Measurements from ENCODE around the gene FAM184A. TPM values are rescaled to one million over a fixed set of nuclear protein-coding genes. Genes with fewer than 3 reads are reported as not detected.

Gene FAM184A
- polyA plus RNA-seq, 1 donor (not counting 4 experiments of a cell fraction or from before 2014, with no cell fraction given) = 0.20 TPM

GRCh38 chr6:119040229-119040628 lies 38.2 kb downstream of the FAM184A start:
- dilution Hi-C loops (cut with MboI; ENCODE audit: extremely low pct_ligation_motif_present, low sequenced_read_pairs) = no loop called here

GRCh38 chr6:119037941-119038623 lies 40.4 kb downstream of the FAM184A start:
- TF ChIP-seq CTCF (optimal IDR thresholded peaks at IDR 0.05 in 1 of 3, IDR thresholded peaks at IDR 0.05 in 1 of 3, conservative IDR thresholded peaks at IDR 0.05 in 1 of 3; ENCODE audit: extremely low read depth in 1 of 3, insufficient read depth in 2 of 3, low read length in 3 of 3) (no peak), EZH2 (IDR thresholded peaks at IDR 0.05; ENCODE audit: low read length) (no peak)
- FAIRE-seq (no peak), DNase-seq (ENCODE audit: low read depth, low spot score) (no peak)

More at GRCh38 chr6:119040229-119040628, 38.2 kb downstream of the FAM184A start:
- Histone ChIP-seq H3K9me1 (ENCODE audit: control insufficient read depth, extremely low read depth, insufficient read depth, low read length) (no peaks in the 10 kb centered on the region), H3K4me3 (ENCODE audit: control insufficient read depth in 2 of 3, extremely low read depth in 1 of 3, insufficient read depth in 2 of 3, low read depth in 1 of 3, low read length in 3 of 3) (no peak overlapping the region), H3K9me3 (ENCODE audit: control insufficient read depth, low read depth, low read length) (no peaks in the 10 kb centered on the region), H4K20me1 (ENCODE audit: control insufficient read depth, extremely low read depth, insufficient read depth, low read length) (no peaks in the 10 kb centered on the region), H2AFZ (ENCODE audit: control insufficient read depth, low read length) (no peak overlapping the region), H3K27me3 (ENCODE audit: control insufficient read depth, extremely low read depth, insufficient read depth, low read length) (no peaks in the 10 kb centered on the region), H3K36me3 (ENCODE audit: control insufficient read depth in 2 of 2, extremely low read depth in 1 of 2, insufficient read depth in 2 of 2, low read length in 2 of 2) (no peaks in the 10 kb centered on the region), H3K4me1 (ENCODE audit: control insufficient read depth, extremely low read depth, insufficient read depth, low read length) (no peaks in the 10 kb centered on the region), H3K79me2 (ENCODE audit: control insufficient read depth, insufficient read depth, low read length) (no peaks in the 10 kb centered on the region), H3K4me2 (ENCODE audit: control insufficient read depth, extremely low read depth, insufficient read depth, low read depth, low read length) (no peak overlapping the region), H3K9ac (ENCODE audit: control insufficient read depth, extremely low read depth, insufficient read depth, low read length) (no peak overlapping the region), H3K27ac (ENCODE audit: control insufficient read depth, insufficient read depth, low read length) (no peak overlapping the region)
- FAIRE-seq (no peak), DNase-seq (ENCODE audit: low read depth, low spot score) (no peak)
- TF ChIP-seq EZH2 (IDR thresholded peaks at IDR 0.05; ENCODE audit: low read length) (no peak), CTCF (optimal IDR thresholded peaks at IDR 0.05 in 1 of 3, IDR thresholded peaks at IDR 0.05 in 1 of 3, conservative IDR thresholded peaks at IDR 0.05 in 1 of 3; ENCODE audit: extremely low read depth in 1 of 3, insufficient read depth in 2 of 3, low read length in 3 of 3) (no peak)

More at GRCh38 chr6:119037941-119038623, 40.4 kb downstream of the FAM184A start:
- no peaks in the 10 kb centered on the region for H4K20me1 ChIP-seq (ENCODE audit: control insufficient read depth, extremely low read depth, insufficient read depth, low read length)
- no peaks in the 10 kb centered on the region for H3K9me3 ChIP-seq (ENCODE audit: control insufficient read depth, low read depth, low read length)
- H3K4me2 ChIP-seq (ENCODE audit: control insufficient read depth, extremely low read depth, insufficient read depth, low read depth, low read length) = no peak overlapping the region
- no peaks in the 10 kb centered on the region for H3K27me3 ChIP-seq (ENCODE audit: control insufficient read depth, extremely low read depth, insufficient read depth, low read length)
- H3K9ac ChIP-seq (ENCODE audit: control insufficient read depth, extremely low read depth, insufficient read depth, low read length) = no peak overlapping the region
- dilution Hi-C loops (cut with MboI; ENCODE audit: extremely low pct_ligation_motif_present, low sequenced_read_pairs) = no loop called here
- H3K4me3 ChIP-seq (ENCODE audit: control insufficient read depth in 2 of 3, extremely low read depth in 1 of 3, insufficient read depth in 2 of 3, low read depth in 1 of 3, low read length in 3 of 3) = no peak overlapping the region
- no peaks in the 10 kb centered on the region for H3K9me1 ChIP-seq (ENCODE audit: control insufficient read depth, extremely low read depth, insufficient read depth, low read length)
- no peaks in the 10 kb centered on the region for H3K36me3 ChIP-seq (ENCODE audit: control insufficient read depth in 2 of 2, extremely low read depth in 1 of 2, insufficient read depth in 2 of 2, low read length in 2 of 2)
- H3K27ac ChIP-seq (ENCODE audit: control insufficient read depth, insufficient read depth, low read length) = no peak overlapping the region
- H3K79me2 ChIP-seq (ENCODE audit: control insufficient read depth, insufficient read depth, low read length) = no peaks in the 10 kb centered on the region
- no peak overlapping the region for H2AFZ ChIP-seq (ENCODE audit: control insufficient read depth, low read length)
- H3K4me1 ChIP-seq (ENCODE audit: control insufficient read depth, extremely low read depth, insufficient read depth, low read length) = no peaks in the 10 kb centered on the region

Measured in keratinocyte (primary cell).